Inferior parietal cortex (tissue), 1 donor: ENCODE results near the gene ALKBH4.
A peak's percentile ranks its signal among the peaks of the same experiment; 100 is the strongest.
"Not testable (repeated sequence)": the region's sequence is repeated elsewhere in the genome, so short reads cannot be mapped to it uniquely, and the experiment has no call there.

Source experiments
- DNase-seq: peaks from one replicate; pipeline ENCODE4 v3.0.0-alpha.2; 2016; ENCODE audit errors: extremely low spot score

The ALKBH4 gene, protein sequence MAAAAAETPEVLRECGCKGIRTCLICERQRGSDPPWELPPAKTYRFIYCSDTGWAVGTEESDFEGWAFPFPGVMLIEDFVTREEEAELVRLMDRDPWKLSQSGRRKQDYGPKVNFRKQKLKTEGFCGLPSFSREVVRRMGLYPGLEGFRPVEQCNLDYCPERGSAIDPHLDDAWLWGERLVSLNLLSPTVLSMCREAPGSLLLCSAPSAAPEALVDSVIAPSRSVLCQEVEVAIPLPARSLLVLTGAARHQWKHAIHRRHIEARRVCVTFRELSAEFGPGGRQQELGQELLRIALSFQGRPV

DNA sequence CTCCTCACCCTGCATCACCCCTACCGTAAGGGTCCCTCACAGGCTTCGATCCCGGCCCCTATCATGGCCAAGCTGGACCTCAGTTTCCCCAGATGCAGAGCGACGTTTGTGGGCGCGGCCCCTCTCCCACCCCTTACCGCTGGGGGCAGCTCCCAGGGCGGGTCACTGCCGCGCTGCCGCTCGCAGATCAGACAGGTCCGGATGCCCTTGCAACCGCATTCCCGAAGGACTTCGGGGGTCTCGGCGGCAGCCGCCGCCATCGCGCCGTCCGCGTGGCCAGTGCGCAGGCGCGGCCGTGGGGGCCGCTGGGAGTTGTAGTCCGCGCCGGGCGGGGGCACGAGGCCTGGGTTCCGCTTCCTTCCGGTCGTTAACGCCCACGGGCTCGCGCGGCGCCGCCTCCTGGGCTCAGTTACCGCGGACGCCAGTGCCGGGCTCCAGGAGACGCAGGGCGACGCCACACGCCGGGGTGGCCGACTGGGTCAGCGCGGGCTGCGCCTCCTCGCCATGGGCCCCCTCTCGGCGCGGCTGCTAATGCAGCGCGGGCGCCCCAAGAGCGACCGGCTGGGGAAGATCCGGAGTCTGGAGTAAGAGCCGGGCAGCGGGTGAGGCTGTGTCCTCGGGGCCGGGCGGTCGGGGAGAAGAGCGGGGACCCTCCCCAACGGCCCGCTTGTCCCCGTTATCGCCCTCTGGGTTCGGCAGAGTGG, at the start of gene ALKBH4, which contains the start of gene LRWD1:
Gene ALKBH4, minus strand, starts transcription at position 287 of the 704 bp plus-strand sequence. Its CDS starts 27 bp downstream, at position 260.
Gene LRWD1, plus strand, starts transcription at position 408 of the 704 bp plus-strand sequence. Its CDS starts 97 bp downstream, at position 505.
- peak; percentile 91 for DNase-seq

DNA sequence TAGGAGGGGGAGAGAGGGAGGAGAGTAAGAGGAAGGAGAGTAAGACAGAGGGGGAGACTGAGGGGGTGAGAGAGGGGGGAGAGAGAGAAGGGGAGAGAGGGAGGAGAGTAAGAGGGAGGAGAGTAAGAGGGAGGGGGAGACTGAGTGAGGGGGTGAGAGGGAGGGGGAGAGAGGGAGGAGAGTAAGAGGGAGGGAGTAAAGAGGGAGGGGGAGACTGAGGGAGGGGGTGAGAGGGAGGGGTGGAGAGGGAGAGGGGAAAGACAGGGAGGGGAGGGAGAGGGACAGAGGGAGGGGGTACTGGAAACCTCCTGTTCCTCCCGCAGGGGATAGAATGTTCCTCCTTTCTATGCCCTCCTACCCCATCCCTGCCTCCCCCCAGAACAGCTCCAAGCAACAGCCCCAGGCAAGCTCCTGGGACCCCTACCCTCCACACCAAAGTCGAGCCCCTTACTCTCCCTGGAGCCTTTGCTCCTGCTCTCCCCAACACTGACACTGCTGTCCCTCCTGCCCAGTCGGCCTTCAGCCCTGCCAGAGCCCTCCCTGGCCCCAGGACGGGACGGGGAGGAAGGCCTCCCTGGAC, 48.1 kb upstream of the ALKBH4 start:
- DNase-seq = peak; percentile 1

DNA sequence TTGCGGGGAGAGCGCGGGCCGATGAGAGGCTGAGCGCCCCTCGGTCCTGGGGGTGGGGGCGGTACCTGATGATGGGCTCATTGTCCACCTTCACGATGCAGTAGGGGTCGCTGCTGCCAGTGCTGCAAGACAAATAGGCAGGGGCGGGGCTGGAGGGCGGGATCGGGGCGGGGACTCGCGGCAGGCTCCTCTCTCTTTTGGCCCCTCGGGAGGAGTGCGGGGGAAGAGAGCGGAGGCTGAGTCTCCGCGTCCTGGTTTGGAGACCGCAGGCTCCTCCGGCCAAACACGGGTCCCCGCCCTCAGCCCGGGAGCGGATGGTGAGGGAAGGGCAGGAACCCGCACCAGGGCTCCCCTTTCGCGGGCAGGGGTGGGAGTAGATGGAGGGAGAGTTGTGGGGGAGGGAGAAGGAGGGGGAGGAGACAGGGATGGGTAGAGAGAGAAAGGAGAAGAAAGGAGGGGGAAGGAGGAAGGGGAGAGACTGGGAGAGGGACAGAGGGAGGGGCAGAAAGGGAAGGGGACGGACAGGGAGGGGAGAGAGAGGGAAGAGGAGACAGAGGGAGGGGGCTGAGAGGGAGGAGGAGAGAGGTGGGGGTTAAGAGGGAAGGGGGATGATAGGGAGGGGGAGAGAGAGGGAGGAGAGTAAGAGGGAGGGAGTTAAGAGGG, 47.3 kb upstream of the ALKBH4 start:
- DNase-seq = not testable (repeated sequence)

DNA sequence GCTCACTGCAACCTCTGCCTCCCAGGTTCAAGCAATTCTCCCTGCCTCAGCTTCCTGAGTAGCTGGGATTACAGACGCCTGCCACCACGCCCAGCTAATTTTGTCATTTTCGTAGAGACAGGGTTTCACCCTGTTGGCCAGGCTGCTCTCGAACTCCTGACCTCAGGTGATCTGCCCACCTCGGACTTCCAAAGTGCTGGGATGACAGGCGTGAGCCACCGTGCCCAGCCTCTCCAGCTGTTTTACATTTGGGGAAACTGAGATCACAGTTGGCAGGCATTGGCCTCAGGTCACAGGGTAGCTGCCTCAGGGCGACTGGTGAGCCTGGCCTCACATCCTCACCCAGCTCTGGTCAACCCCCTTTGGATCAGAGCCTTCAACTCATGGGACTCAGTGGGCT, 45.9 kb upstream of the ALKBH4 start:
- DNase-seq = not testable (repeated sequence)

- DNase-seq = not testable (repeated sequence)
Measured at GRCh38 chr7:102507410-102508088, 42.9 kb upstream of the ALKBH4 start.

- not testable (repeated sequence) for DNase-seq
Measured at GRCh38 chr7:102505298-102506185, 40.9 kb upstream of the ALKBH4 start.

DNA sequence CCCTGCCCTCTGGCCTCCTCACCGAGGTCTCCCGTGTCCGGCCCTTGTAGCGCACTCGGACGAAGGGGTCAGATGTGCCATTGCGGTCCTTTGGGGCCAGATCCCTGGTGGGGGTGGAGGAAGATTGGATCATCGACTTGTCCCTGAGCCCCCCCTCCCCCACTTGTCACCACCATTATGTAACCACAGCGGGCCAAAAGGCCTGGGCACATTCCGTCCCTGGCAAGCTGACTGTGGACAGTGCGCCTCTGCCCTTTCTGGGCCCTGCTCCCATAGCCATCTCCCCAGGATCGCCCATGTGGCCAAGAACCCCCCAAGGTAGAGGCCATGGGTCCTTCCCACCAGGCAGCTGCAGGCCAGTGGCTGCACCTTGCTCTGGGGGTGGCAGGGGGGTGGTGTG, 38.5 kb upstream of the ALKBH4 start:
- not testable (repeated sequence) for DNase-seq

GRCh38 chr7:102498321-102498720, 33.7 kb upstream of the ALKBH4 start:
- DNase-seq = not testable (repeated sequence)

DNA sequence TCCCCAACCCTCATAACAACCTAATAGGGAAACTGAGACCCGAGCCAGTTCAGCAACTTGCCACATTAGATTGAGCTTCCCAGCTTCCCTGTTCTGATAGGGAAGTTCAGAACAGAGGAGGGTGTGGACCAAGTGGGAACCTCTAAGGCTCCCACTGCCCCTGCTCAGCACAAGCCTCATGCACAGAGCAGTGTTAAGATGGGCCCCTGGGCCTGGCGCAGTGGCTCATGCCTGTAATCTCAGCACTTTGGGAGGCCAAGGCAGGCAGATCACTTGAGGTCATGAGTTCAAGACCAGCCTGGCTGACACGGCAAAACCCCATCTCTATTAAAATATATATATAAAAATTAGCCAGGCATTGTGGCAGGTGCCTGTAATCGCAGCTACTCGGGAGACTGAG, 32.6 kb upstream of the ALKBH4 start:
- DNase-seq = not testable (repeated sequence)

DNA sequence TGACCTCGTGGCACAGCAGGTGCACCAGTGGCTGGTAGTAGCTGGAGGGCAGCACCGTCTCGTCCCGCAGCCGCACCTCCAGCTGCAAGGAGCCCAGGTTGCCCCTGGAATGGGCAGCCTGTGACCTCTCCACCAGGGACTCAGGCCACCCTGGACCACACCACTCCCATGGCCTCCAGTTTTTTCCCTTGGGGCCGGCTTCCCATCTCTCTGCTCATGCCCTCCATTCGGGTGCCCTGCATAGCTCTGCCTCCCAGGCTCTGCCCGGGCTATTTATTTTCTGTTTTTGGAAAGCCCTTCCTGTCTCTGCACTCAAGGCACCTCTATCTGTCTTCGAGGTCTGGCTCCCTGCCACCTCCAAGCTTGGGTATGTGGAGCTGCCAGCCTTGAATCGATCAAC, 32.2 kb upstream of the ALKBH4 start:
- not testable (repeated sequence) for DNase-seq

GRCh38 chr7:102494473-102495149, 29.9 kb upstream of the ALKBH4 start:
- not testable (repeated sequence) for DNase-seq

DNA sequence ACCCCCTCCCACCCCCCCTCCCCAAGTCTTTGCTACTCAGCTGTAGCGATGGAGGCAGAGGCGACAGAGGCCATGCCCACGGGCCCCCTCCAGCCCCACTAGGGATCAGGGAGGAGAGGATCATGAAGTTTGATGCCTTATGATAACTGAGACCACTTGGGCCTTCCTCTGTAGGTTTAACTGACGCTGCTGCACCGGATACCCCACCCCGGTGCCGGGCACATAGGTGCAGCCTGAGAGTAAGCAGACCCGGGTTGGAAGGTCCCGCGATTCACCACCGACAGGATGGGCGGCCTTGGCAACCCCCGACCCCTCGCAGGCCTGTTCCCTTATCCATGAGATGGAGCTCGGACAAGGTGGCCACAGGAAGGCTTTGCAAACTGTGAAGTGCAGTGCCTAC, 29.4 kb upstream of the ALKBH4 start:
- not testable (repeated sequence) for DNase-seq

DNA sequence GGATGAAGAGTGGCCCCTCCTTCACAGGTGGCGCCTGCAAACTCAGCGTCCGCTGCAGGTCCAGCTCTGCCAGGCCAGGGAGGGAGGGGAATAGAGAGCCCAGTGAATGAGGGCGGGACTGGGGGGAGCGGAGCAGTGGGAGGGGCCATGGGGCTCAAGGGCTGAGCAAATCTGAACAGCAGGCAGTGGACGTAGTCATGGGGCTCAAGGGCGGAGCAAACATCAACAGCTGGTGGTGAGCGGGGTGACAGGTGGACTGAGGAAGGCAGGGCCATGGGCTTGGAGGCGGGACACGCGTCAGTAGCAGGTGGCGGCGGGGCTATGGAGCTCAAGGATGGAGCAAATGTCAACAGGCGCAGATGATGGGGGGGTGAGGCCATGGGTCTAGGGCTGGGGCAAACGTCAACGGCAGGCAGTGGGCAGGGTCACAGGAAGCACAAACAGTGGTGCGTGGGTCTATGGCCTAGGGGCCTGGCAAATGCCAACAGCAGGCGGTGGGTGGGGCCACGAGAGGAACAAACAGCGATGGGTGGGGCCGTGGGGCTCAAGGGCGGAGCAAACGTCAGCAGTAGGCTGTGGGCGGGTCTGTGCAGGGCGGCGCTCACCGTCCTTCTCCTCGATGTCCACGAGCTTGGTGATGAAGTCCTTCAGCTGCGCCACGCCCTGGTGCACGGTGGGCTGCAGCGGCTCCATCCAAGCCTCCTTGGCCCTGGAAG, 28.7 kb upstream of the ALKBH4 start:
- not testable (repeated sequence) for DNase-seq

DNA sequence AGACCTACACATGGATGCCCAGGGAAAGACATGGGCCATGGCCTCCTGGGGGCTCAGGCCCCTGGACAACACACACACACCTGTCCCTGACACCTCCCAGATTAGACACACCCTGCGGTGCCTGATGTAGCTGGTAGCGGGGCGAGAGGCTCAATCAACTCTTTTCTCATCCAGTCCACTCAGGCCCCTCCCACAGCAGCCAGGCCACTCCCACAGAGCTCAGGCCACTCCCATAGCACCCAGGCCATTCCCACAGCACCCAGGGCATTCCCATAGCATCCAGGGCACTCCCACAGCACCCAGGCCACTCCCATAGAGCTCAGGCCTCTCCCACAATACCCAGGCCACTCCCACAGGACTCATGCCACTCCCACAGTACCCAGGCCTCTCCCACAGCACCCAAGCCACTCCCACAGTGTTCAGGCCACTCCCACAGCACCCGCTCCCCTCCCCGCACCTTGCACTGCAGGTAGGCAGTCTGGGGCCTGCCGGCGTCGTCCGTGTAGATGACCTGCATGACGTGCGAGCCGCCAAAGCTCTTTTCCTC, 25.9 kb upstream of the ALKBH4 start:
- DNase-seq = not testable (repeated sequence)

- not testable (repeated sequence) for DNase-seq
Measured at GRCh38 chr7:102484317-102484716, 19.7 kb upstream of the ALKBH4 start.

DNA sequence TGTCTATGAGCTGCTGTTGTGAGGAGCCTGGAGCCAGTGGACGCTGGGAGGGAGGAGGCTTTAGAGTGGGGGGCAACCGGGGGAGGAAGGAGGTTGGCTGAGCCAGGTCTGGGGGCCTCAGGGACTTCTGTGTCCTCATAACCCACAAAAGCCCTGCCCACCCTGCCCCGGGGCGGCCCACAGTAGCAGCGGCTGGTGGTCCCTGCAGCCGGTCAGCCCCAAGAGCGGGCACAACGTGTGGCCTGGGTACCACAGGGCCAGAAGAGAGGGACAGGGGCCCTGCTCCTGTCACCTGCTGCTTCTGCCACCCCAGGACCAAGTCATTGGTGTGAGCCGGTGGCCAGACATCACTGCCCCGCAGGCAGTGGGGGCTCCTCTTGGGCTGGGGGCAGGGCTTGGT, 17.3 kb upstream of the ALKBH4 start:
- DNase-seq = not testable (repeated sequence)

DNA sequence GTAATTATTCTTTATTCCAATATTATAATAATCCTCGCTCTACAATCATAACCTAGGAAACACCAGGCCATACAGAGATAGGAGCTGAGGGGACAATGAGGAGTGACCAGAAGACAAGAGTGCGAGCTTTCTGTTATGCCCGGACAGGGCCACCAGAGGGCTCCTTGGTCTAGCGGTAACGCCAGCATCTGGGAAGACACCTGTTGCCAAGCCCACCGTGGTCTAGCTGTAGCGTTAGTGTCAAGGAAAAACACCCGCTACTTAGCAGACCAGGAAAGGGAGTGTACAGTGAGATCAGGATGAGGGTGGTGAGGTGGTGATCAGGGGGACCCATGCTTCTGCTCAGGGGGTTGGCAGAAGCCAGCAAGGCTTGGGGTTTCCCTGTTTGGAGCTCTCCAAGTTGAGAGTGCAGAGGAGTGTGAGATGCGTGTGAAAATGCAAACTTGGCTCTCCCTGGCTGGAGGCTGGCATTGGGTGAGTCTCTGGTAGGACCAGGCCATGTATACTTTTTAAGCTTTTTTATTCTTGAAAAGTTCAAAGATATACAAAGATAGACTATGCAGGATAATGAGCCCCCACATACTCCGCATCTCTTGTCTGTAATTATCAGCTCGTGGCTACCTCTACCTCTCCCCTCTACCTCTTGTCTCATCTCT, 15.4 kb upstream of the ALKBH4 start:
- not testable (repeated sequence) for DNase-seq

DNA sequence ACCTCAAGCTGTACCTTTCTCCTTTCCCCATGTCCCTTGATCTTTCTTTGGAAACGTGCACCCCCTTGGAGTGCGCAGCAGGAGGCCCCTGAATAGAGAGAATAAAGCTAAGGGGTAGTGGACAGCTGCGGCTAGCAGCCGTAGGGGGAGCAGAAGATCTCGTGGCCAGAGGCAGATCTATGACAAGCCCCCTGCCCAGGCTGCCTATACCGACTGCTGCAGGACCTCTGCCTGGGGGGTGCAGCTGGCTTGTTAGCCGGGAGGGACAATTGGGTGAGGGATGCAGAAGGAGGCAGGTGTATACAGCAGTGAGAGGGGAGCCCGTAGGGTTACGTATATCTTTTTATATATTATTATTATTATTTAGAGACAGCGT, 14.5 kb upstream of the ALKBH4 start:
- DNase-seq = not testable (repeated sequence)
